Naive B cell (primary cell): ENCODE results near the gene SNRPA. TPM values are rescaled to one million over a fixed set of nuclear protein-coding genes. Genes with fewer than 3 reads are reported as not detected.
A peak's percentile ranks its signal among the peaks of the same experiment; 100 is the strongest.

Experiments used
- ATAC-seq, 2 donors: fragments of 150-1000 bp; cut with Tn5 transposase; 2 replicates each; pipeline ENCODE4 v1.10.0; 2021; ENCODE audit warnings: low read depth in 2 of 2, mild to moderate bottlenecking in 2 of 2, moderate library complexity in 2 of 2
- DNase-seq: peaks from one replicate; pipeline ENCODE4 v3.0.0; 2022
- H3K27ac Mint-ChIP-seq, 6 donors: one replicate each; pipeline ENCODE4 v1.8.0; 2020 to 2022; ENCODE audit warnings: mild to moderate bottlenecking in 6 of 6, mixed read lengths in 6 of 6, moderate library complexity in 5 of 6, inconsistent platforms in 2 of 6
- H3K27me3 Mint-ChIP-seq, 3 donors: one replicate each; pipeline ENCODE4 v1.8.0; 2021 to 2022; ENCODE audit warnings: mixed read lengths in 3 of 3, mild to moderate bottlenecking in 1 of 3
- H3K36me3 Mint-ChIP-seq, 2 donors: one replicate each; pipeline ENCODE4 v1.8.0; 2020 to 2022; ENCODE audit warnings: mixed read lengths in 2 of 2, inconsistent platforms in 1 of 2, mild to moderate bottlenecking in 1 of 2
- H3K4me1 Mint-ChIP-seq, 3 donors: one replicate each; pipeline ENCODE4 v1.8.0; 2020 to 2022; ENCODE audit warnings: mixed read lengths in 3 of 3, inconsistent platforms in 1 of 3, mild to moderate bottlenecking in 1 of 3, moderate library complexity in 1 of 3
- H3K4me3 Mint-ChIP-seq, 8 donors: one replicate each; pipeline ENCODE4 v1.8.0; 2020 to 2022; ENCODE audit warnings: mild to moderate bottlenecking in 8 of 8, mixed read lengths in 8 of 8, moderate library complexity in 8 of 8, inconsistent platforms in 2 of 8
- H3K9me3 Mint-ChIP-seq, 7 donors: one replicate each; pipeline ENCODE4 v1.8.0; 2020 to 2022; ENCODE audit warnings: mixed read lengths in 7 of 7, mild to moderate bottlenecking in 5 of 7, inconsistent platforms in 2 of 7, moderate library complexity in 1 of 7
- polyA plus RNA-seq, 6 donors: library from polyadenylated mRNA; unstranded; fragments of 300-500 nt; fragmentation: Illumina TruSeq; gene quantifications; one replicate each; pipeline ENCODE4 v1.2.3, GENCODE V29; 2021; ENCODE audit warnings: low read depth in 6 of 6

The SNRPA gene
- polyA plus RNA-seq, 6 donors from 2014 or later = 48.3 to 88.8 (median 59.8) TPM

GRCh38 chr19:40797963-40798682 is 47.1 kb downstream of the SNRPA start:
- Mint-ChIP-seq H3K36me3 (peaks cover 0 to 16% of the 10 kb centered on the region in 2 donors), H3K27ac (peak overlapping the region; percentile 97 to 100 (median 100))

GRCh38 chr19:40798683-40799557 is 47.9 kb downstream of the SNRPA start, which contains the start of gene EGLN2:
TSS of gene EGLN2 (plus strand) at chr19:40799191. CDS start at chr19:40800573, 1,382 bp downstream.
- H3K9me3 Mint-ChIP-seq = no peaks in the 10 kb centered on the region
- peak; percentile 100 for DNase-seq
- peaks cover 0 to 16% of the 10 kb centered on the region in 2 donors for H3K36me3 Mint-ChIP-seq
- peaks cover 64 to 70% (median 67%) of the 10 kb centered on the region in 3 donors for H3K4me1 Mint-ChIP-seq
- peak; percentile 83 to 86 for ATAC-seq
- H3K4me3 Mint-ChIP-seq = peak within 1 kb of the TSS; percentile 94 to 100 (median 99)
- no peaks in the 10 kb centered on the region for H3K27me3 Mint-ChIP-seq
- H3K27ac Mint-ChIP-seq = peak within 1 kb of the TSS; percentile 97 to 100 (median 100)

More at GRCh38 chr19:40797963-40798682, 47.1 kb downstream of the SNRPA start:
- no peaks in the 10 kb centered on the region for H3K27me3 Mint-ChIP-seq
- peak overlapping the region; percentile 94 to 100 (median 99) for H3K4me3 Mint-ChIP-seq
- peaks cover 56 to 64% (median 59%) of the 10 kb centered on the region in 3 donors for H3K4me1 Mint-ChIP-seq
- ATAC-seq (peak; percentile 17 to 32), DNase-seq (peak; percentile 49)
- no peaks in the 10 kb centered on the region for H3K9me3 Mint-ChIP-seq

- ATAC-seq (no peak), DNase-seq (no peak)
- H3K4me3 Mint-ChIP-seq = peak overlapping the region; percentile 90 to 96 (median 94)
- H3K9me3 Mint-ChIP-seq = no peaks in the 10 kb centered on the region
- H3K36me3 Mint-ChIP-seq = peaks cover 0 to 16% of the 10 kb centered on the region in 2 donors
- peak overlapping the region; percentile 70 to 97 (median 94) for H3K27ac Mint-ChIP-seq
- no peaks in the 10 kb centered on the region for H3K27me3 Mint-ChIP-seq
- H3K4me1 Mint-ChIP-seq = peaks cover 72 to 78% (median 75%) of the 10 kb centered on the region in 3 donors
Observed at GRCh38 chr19:40799558-40800338, 48.7 kb downstream of the SNRPA start.

- no peaks in the 10 kb centered on the region for H3K27me3 Mint-ChIP-seq
- peaks cover 0 to 16% of the 10 kb centered on the region in 2 donors for H3K36me3 Mint-ChIP-seq
- ATAC-seq = no peak
- no peaks in the 10 kb centered on the region for H3K9me3 Mint-ChIP-seq
- peak overlapping the region in 5 of 6 donors; percentile 70 to 97 (median 94) for H3K27ac Mint-ChIP-seq
- peak overlapping the region; percentile 90 to 96 (median 94) for H3K4me3 Mint-ChIP-seq
- H3K4me1 Mint-ChIP-seq = peaks cover 79 to 85% (median 83%) of the 10 kb centered on the region in 3 donors
- DNase-seq = no peak
Observed at GRCh38 chr19:40800339-40800996, 49.5 kb downstream of the SNRPA start.

- DNase-seq = no peak
- Mint-ChIP-seq H3K9me3 (no peaks in the 10 kb centered on the region), H3K4me3 (peak overlapping the region in 7 of 8 donors; percentile 76 to 96 (median 94)), H3K4me1 (peaks cover 80 to 88% (median 87%) of the 10 kb centered on the region in 3 donors), H3K36me3 (peaks cover 0 to 15% of the 10 kb centered on the region in 2 donors), H3K27ac (peak overlapping the region in 3 of 6 donors; percentile 89 to 97 (median 94)), H3K27me3 (no peaks in the 10 kb centered on the region)
- no peak for ATAC-seq
Observed at GRCh38 chr19:40800997-40801377, 50.0 kb downstream of the SNRPA start.

GRCh38 chr19:40801426-40802299 is 50.7 kb downstream of the SNRPA start:
- no peaks in the 10 kb centered on the region for H3K27me3 Mint-ChIP-seq
- DNase-seq (no peak), ATAC-seq (no peak)
- H3K27ac Mint-ChIP-seq = peak overlapping the region; percentile 60 to 98 (median 92)
- peaks cover 83 to 88% (median 87%) of the 10 kb centered on the region in 3 donors for H3K4me1 Mint-ChIP-seq
- peaks cover 0 to 12% of the 10 kb centered on the region in 2 donors for H3K36me3 Mint-ChIP-seq
- H3K4me3 Mint-ChIP-seq = peak overlapping the region; percentile 62 to 96 (median 90)
- H3K9me3 Mint-ChIP-seq = no peaks in the 10 kb centered on the region

GRCh38 chr19:40802300-40803169 is 51.5 kb downstream of the SNRPA start:
- Mint-ChIP-seq H3K9me3 (no peaks in the 10 kb centered on the region), H3K27me3 (no peaks in the 10 kb centered on the region), H3K4me1 (peaks cover 83 to 88% (median 87%) of the 10 kb centered on the region in 3 donors), H3K4me3 (peak overlapping the region; percentile 62 to 96 (median 90)), H3K36me3 (peaks cover 0 to 19% of the 10 kb centered on the region in 2 donors), H3K27ac (peak overlapping the region; percentile 78 to 98 (median 96))
- ATAC-seq = no peak
- no peak for DNase-seq

GRCh38 chr19:40803170-40803856 is 52.3 kb downstream of the SNRPA start:
- Mint-ChIP-seq H3K36me3 (peaks cover 0 to 25% of the 10 kb centered on the region in 2 donors), H3K4me3 (peak overlapping the region; percentile 62 to 96 (median 90)), H3K4me1 (peaks cover 84 to 88% (median 86%) of the 10 kb centered on the region in 3 donors), H3K27me3 (no peaks in the 10 kb centered on the region), H3K9me3 (no peaks in the 10 kb centered on the region), H3K27ac (peak overlapping the region; percentile 65 to 98 (median 96))
- ATAC-seq (no peak), DNase-seq (no peak)

GRCh38 chr19:40803857-40804782 is 53.1 kb downstream of the SNRPA start:
- peak overlapping the region; percentile 63 to 98 (median 96) for H3K27ac Mint-ChIP-seq
- ATAC-seq (peak; percentile 80 to 83), DNase-seq (peak; percentile 85)
- H3K36me3 Mint-ChIP-seq = peaks cover 0 to 25% of the 10 kb centered on the region in 2 donors
- H3K4me3 Mint-ChIP-seq = peak overlapping the region; percentile 62 to 94 (median 88)
- no peaks in the 10 kb centered on the region for H3K27me3 Mint-ChIP-seq
- H3K4me1 Mint-ChIP-seq = peaks cover 80 to 88% (median 84%) of the 10 kb centered on the region in 3 donors
- no peaks in the 10 kb centered on the region for H3K9me3 Mint-ChIP-seq
